Colon (tissue), 2 donors: ENCODE data around the gene EMX1.

Experiments used
- FAIRE-seq: peaks from 2 replicates; lab custom pipeline; 2012; peaks lifted over from hg19 to GRCh38; lab: Jason Lieb, UNC
- donor health status: control.
- donor health status: control.

Gene EMX1

GRCh38 chr2:72917138-72917876 lies at the start of gene EMX1:
EMX1 (plus strand) TSS chr2:72917519; CDS start chr2:72917853, 334 bp downstream.
- FAIRE-seq = no peak

- no peak for FAIRE-seq
Observed at GRCh38 chr2:72871060-72871459, 46.3 kb upstream of the EMX1 start.

GRCh38 chr2:72871880-72872279 lies 45.4 kb upstream of the EMX1 start:
- FAIRE-seq = no peak

GRCh38 chr2:72883356-72883962 lies 33.9 kb upstream of the EMX1 start:
- FAIRE-seq = no peak

- no peak for FAIRE-seq
Observed at GRCh38 chr2:72886505-72887031, 30.8 kb upstream of the EMX1 start.

- no peak for FAIRE-seq
Observed at GRCh38 chr2:72887032-72887739, 30.1 kb upstream of the EMX1 start, which contains the start of gene SPR. SPR (plus strand) TSS chr2:72887408; CDS start chr2:72887433, 25 bp downstream.

- FAIRE-seq = no peak
Observed at GRCh38 chr2:72887740-72888437, 29.4 kb upstream of the EMX1 start.

- no peak for FAIRE-seq
Observed at GRCh38 chr2:72888438-72889202, 28.7 kb upstream of the EMX1 start.

GRCh38 chr2:72889991-72890390 lies 27.3 kb upstream of the EMX1 start:
- no peak for FAIRE-seq

- no peak for FAIRE-seq
Observed at GRCh38 chr2:72891091-72891818, 26.1 kb upstream of the EMX1 start.

- no peak for FAIRE-seq
Observed at GRCh38 chr2:72892506-72893173, 24.7 kb upstream of the EMX1 start.

GRCh38 chr2:72893594-72894319 lies 23.6 kb upstream of the EMX1 start:
- FAIRE-seq = no peak

- no peak for FAIRE-seq
Observed at GRCh38 chr2:72894514-72894913, 22.8 kb upstream of the EMX1 start.

GRCh38 chr2:72895154-72895553 lies 22.2 kb upstream of the EMX1 start:
- no peak for FAIRE-seq

- FAIRE-seq = no peak
Observed at GRCh38 chr2:72895759-72896281, 21.5 kb upstream of the EMX1 start.

- FAIRE-seq = no peak
Observed at GRCh38 chr2:72896446-72896845, 20.9 kb upstream of the EMX1 start.

- FAIRE-seq = no peak
Observed at GRCh38 chr2:72897785-72898584, 19.3 kb upstream of the EMX1 start.

- FAIRE-seq = no peak
Observed at GRCh38 chr2:72898585-72898906, 18.8 kb upstream of the EMX1 start.
